Measurements from ENCODE around the gene HMGB4.

HMGB4 gene

GRCh38 chr1:33820804-33821203, 43.1 kb upstream of the HMGB4 start:
- no peak for DNase-seq (ENCODE audit: low read depth)
- H3K4me3 ChIP-seq (ENCODE audit: low read depth, low read length), result no peak overlapping the region
- TF ChIP-seq CTCF (IDR thresholded peaks at IDR 0.05; ENCODE audit: low read depth, low read length), result no peak
- no peak for TF ChIP-seq MYC (IDR thresholded peaks at IDR 0.05; ENCODE audit: low read depth, low read length)
- TF ChIP-seq POLR2A (IDR thresholded peaks at IDR 0.05; ENCODE audit: extremely low read depth, insufficient read length), result no peak
- TF ChIP-seq, protein P1, sequence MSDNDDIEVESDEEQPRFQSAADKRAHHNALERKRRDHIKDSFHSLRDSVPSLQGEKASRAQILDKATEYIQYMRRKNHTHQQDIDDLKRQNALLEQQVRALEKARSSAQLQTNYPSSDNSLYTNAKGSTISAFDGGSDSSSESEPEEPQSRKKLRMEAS (IDR thresholded peaks at IDR 0.05; ENCODE audit: low read depth, low read length), result no peak

- H3K4me3 ChIP-seq (ENCODE audit: low read depth, low read length), result no peak overlapping the region
- no peak for DNase-seq (ENCODE audit: low read depth)
- TF ChIP-seq POLR2A (IDR thresholded peaks at IDR 0.05; ENCODE audit: extremely low read depth, insufficient read length) (no peak), CTCF (IDR thresholded peaks at IDR 0.05; ENCODE audit: low read depth, low read length) (no peak), MYC (IDR thresholded peaks at IDR 0.05; ENCODE audit: low read depth, low read length) (no peak)
- TF ChIP-seq, protein P1 (IDR thresholded peaks at IDR 0.05; ENCODE audit: low read depth, low read length), result no peak
These were observed 42.6 kb upstream of the HMGB4 start for GRCh38 chr1:33821291-33821690.

DNA sequence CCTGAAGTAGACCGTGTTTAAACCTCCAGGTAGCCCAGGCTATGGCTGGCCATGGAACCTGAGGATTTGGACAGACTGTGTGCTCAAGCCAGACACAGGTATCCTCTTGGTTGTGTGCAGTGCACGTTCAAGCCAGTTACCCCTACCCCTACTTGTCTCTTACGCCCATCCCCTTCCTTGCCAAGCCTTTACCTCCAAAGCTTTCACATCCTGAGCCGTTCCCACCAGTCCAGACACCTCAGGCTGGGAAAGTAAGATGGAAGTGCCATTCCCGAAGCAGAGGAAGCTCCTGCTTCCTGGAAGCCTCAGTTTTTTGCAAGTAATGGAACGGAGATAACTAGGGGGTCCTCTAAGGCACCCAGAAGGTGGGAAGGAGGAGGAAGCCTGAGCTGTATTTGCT, 41.5 kb upstream of the HMGB4 start:
- TF ChIP-seq POLR2A (IDR thresholded peaks at IDR 0.05; ENCODE audit: extremely low read depth, insufficient read length) (no peak), MYC (IDR thresholded peaks at IDR 0.05; ENCODE audit: low read depth, low read length) (no peak), CTCF (IDR thresholded peaks at IDR 0.05; ENCODE audit: low read depth, low read length) (no peak)
- TF ChIP-seq, protein P1 (IDR thresholded peaks at IDR 0.05; ENCODE audit: low read depth, low read length), result no peak
- no peak for DNase-seq (ENCODE audit: low read depth)
- H3K4me3 ChIP-seq (ENCODE audit: low read depth, low read length), result no peak overlapping the region

GRCh38 chr1:33823401-33823800, 40.5 kb upstream of the HMGB4 start:
- H3K4me3 ChIP-seq (ENCODE audit: low read depth, low read length), result no peak overlapping the region
- DNase-seq (ENCODE audit: low read depth), result no peak
- TF ChIP-seq, protein P1 (IDR thresholded peaks at IDR 0.05; ENCODE audit: low read depth, low read length), result no peak
- no peak for TF ChIP-seq MYC (IDR thresholded peaks at IDR 0.05; ENCODE audit: low read depth, low read length)

DNA sequence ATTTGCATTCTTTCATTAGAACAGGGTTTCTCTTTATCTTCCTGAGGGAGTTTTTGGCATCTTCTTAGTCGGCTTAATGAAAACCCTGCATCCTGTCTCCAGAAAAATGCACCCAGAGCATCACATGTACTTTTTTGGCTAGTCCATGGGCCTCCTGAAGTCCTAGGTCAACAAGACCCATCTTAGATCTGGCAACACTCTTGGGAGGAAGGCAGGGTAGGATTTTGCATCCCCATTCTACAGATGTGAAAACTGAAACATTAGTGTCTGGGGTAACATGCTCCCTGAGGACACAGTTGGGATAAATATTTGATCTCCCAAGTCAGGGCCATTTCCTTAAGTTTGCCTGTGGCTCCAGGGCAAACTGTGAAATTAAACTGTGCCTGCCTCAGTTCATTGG, 40.0 kb upstream of the HMGB4 start:
- no peak for TF ChIP-seq MYC (IDR thresholded peaks at IDR 0.05; ENCODE audit: low read depth, low read length)
- TF ChIP-seq, protein P1 (IDR thresholded peaks at IDR 0.05; ENCODE audit: low read depth, low read length), result no peak
- no peak for TF ChIP-seq CTCF (IDR thresholded peaks at IDR 0.05; ENCODE audit: low read depth, low read length)
- TF ChIP-seq POLR2A (IDR thresholded peaks at IDR 0.05; ENCODE audit: extremely low read depth, insufficient read length), result no peak
- DNase-seq (ENCODE audit: low read depth), result no peak
- no peak overlapping the region for H3K4me3 ChIP-seq (ENCODE audit: low read depth, low read length)

DNA sequence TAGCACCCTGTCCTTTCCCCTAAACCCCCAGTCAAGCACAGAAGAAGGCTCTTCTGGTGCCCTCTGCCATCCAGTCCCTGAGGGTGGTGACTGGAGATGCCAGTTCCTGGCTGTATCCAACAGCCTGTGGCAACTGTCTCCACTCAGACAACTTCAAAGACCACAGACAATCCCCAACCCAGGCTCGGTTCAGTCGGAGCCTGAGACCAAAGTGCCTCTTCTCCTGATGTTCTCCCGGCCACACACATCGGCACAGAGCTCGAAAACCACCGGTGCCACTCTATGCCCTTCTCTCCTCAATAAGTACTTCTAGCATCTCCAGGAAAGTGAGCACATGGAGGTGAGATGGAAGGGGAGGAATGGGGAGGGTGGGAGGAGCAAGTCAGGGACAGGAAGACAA, 39.6 kb upstream of the HMGB4 start:
- TF ChIP-seq MYC (IDR thresholded peaks at IDR 0.05; ENCODE audit: low read depth, low read length), result no peak
- TF ChIP-seq CTCF (IDR thresholded peaks at IDR 0.05; ENCODE audit: low read depth, low read length), result no peak
- TF ChIP-seq POLR2A (IDR thresholded peaks at IDR 0.05; ENCODE audit: extremely low read depth, insufficient read length), result no peak
- TF ChIP-seq, protein P1 (IDR thresholded peaks at IDR 0.05; ENCODE audit: low read depth, low read length), result no peak
- H3K4me3 ChIP-seq (ENCODE audit: low read depth, low read length), result no peak overlapping the region
- DNase-seq (ENCODE audit: low read depth), result no peak
